K562 (cell line): ENCODE results near the gene UBFD1. TPM values are rescaled to one million over a fixed set of nuclear protein-coding genes. Genes with fewer than 3 reads are reported as not detected.
"Not testable (repeated sequence)": the region's sequence is repeated elsewhere in the genome, so short reads cannot be mapped to it uniquely, and the experiment has no call there.

ENCODE experiments used
- ATAC-seq: fragments of 200-7000 bp; cut with Tn5 transposase; 3 replicates; pipeline ENCODE4 v1.9.1; 2020; ENCODE audit warnings: moderate library complexity
- BruUV-seq: library from RNA; stranded (reverse); fragments of 400-500 nt; replicated peaks from 2 replicates; lab custom pipeline; 2021; lab: Mats Ljungman, UMichigan
- CTCF ChIA-PET: fragments of 300-600 bp; formaldehyde crosslinking; extraction: SDS; loops from one replicate; lab custom pipeline; 2021; ENCODE audit warnings: low intra/inter-chr PET ratio; lab: Yijun Ruan, JAX
- POLR2A ChIA-PET: fragments of 300-600, 350-650 bp; sonication (Branson Sonifier 250); formaldehyde crosslinking; extraction: SDS; loops from one replicate; lab custom pipeline; 2021; ENCODE audit warnings: antibody characterized with exemption, inconsistent platforms; lab: Yijun Ruan, JAX
- DNase-seq, 4 experiments: peaks; one replicate each; pipeline versions ENCODE4 v3.0.0 to v3.0.0-alpha.2; 2011 to 2018; ENCODE audit warnings: low spot score in 3 of 4, mixed read lengths in 3 of 4; ENCODE audit errors: extremely low read depth in 1 of 4
- FAIRE-seq: peaks from 2 replicates; lab custom pipeline; 2011; peaks lifted over from hg19 to GRCh38; lab: Jason Lieb, UNC
- H2AFZ ChIP-seq: 2 replicates; pipeline ENCODE4 v1.6.0; 2011; ENCODE audit warnings: low read depth, low read length, control low read depth, inconsistent platforms
- H3K27ac ChIP-seq: fragments of 200-600 bp; 3 replicates; pipeline ENCODE4 v1.8.0; 2011; ENCODE audit warnings: low read depth, mild to moderate bottlenecking, control low read depth, inconsistent platforms, low read length, moderate library complexity, mixed read lengths; ENCODE audit errors: extremely low read depth
- H3K27me3 ChIP-seq, 2 experiments: fragments of 300-600 bp in 1 of 2; 2 replicates in 1 of 2; 3 replicates in 1 of 2; pipeline versions ENCODE4 v1.6.0 to v1.8.0; 2011; ENCODE audit warnings: inconsistent platforms in 2 of 2, low read length in 2 of 2, mild to moderate bottlenecking in 1 of 2, mixed read lengths in 1 of 2, moderate library complexity in 1 of 2; ENCODE audit not compliant: control insufficient read depth in 2 of 2, insufficient read depth in 2 of 2
- H3K36me3 ChIP-seq: fragments of 300-600 bp; 3 replicates; pipeline ENCODE4 v1.8.0; 2011; ENCODE audit warnings: mild to moderate bottlenecking, low read length, inconsistent platforms; ENCODE audit not compliant: control insufficient read depth, insufficient read depth
- H3K4me1 ChIP-seq, 2 experiments: fragments of 200-600 bp in 1 of 2; replicated peaks in 1 of 2; 2 replicates in 1 of 2; 3 replicates in 1 of 2; pipeline versions ENCODE4 v1.5.1 to v1.8.0; 2011; ENCODE audit warnings: inconsistent platforms in 2 of 2, low read length in 2 of 2, mild to moderate bottlenecking in 1 of 2, mixed read lengths in 1 of 2, moderate library complexity in 1 of 2; ENCODE audit not compliant: control insufficient read depth in 2 of 2, insufficient read depth in 2 of 2
- H3K4me2 ChIP-seq: 2 replicates; pipeline ENCODE4 v1.6.1; 2011; ENCODE audit warnings: low read length, control low read depth, inconsistent platforms, mixed read lengths; ENCODE audit not compliant: insufficient read depth
- H3K4me3 ChIP-seq: fragments of 200-600 bp; sonication (generic), shearing (Covaris generic); 2 replicates; pipeline ENCODE4 v1.5.1; 2016; ENCODE audit warnings: control low read depth, inconsistent platforms
- H3K79me2 ChIP-seq: fragments of 200-600 bp; 3 replicates; pipeline ENCODE4 v1.8.0; 2011; ENCODE audit warnings: low read length, inconsistent platforms; ENCODE audit not compliant: control insufficient read depth, insufficient read depth
- H3K9ac ChIP-seq, 2 experiments: 2 replicates each; pipeline versions ENCODE4 v1.6.0 to v1.6.1; 2011; ENCODE audit warnings: low read depth in 2 of 2, low read length in 2 of 2, control low read depth in 1 of 2, inconsistent platforms in 1 of 2, mild to moderate bottlenecking in 1 of 2, mixed read lengths in 1 of 2; ENCODE audit not compliant: insufficient read depth in 1 of 2
- H3K9me1 ChIP-seq: one replicate; pipeline ENCODE4 v1.6.0; 2011; ENCODE audit warnings: inconsistent platforms, mild to moderate bottlenecking, low read length, moderate library complexity; ENCODE audit not compliant: control insufficient read depth, insufficient read depth
- H3K9me3 ChIP-seq: replicated peaks from 2 replicates; pipeline ENCODE4 v1.5.1; 2011; ENCODE audit warnings: low read depth, low read length, inconsistent platforms; ENCODE audit not compliant: control insufficient read depth, insufficient read depth
- H4K20me1 ChIP-seq: replicated peaks from 2 replicates; pipeline ENCODE4 v1.6.1; 2011; ENCODE audit warnings: low read length, inconsistent platforms, mixed read lengths; ENCODE audit not compliant: control insufficient read depth, insufficient read depth
- JUNB ChIP-seq: fragments of 450-650 bp; formaldehyde crosslinking; conservative IDR thresholded peaks from 2 replicates; pipeline ENCODE4 v1.4.0; 2020; ENCODE audit warnings: mild to moderate bottlenecking
- LEF1 ChIP-seq: fragments of 450-650 bp; IDR thresholded peaks from 2 replicates; pipeline ENCODE4 v1.6.1; 2016; ENCODE audit warnings: mild to moderate bottlenecking
- NCOA1 ChIP-seq: fragments of 450-650 bp; IDR thresholded peaks from 2 replicates; pipeline ENCODE4 v1.6.1; 2016; ENCODE audit warnings: low read depth
- NFATC3 ChIP-seq: fragments of 450-650 bp; IDR thresholded peaks from 2 replicates; pipeline ENCODE4 v1.6.1; 2017; ENCODE audit warnings: mild to moderate bottlenecking
- SNRNP70 ChIP-seq: fragments of 200-400 bp; formaldehyde crosslinking; optimal IDR thresholded peaks from 2 replicates; pipeline ENCODE3; 2017; ENCODE audit warnings: low read depth, low read length
- TEAD2 ChIP-seq: fragments of 450-650 bp; IDR thresholded peaks from 2 replicates; pipeline ENCODE4 v1.6.1; 2016; ENCODE audit warnings: missing genetic modification characterization, control low read depth, missing compliant biosample characterization
- WGBS: fragments of 100-300 bp; shearing (Covaris generic); methylation state at CpG from one replicate; pipeline ENCODE4 v1.1.6; 2016; ENCODE audit warnings: low coverage, mixed read lengths; ENCODE audit not compliant: insufficient coverage; ENCODE audit errors: missing lambda C conversion rate; 5-methylcytosine and 5-hydroxymethylcytosine counted together
- in situ Hi-C: fragments of 300-500 bp; cut with MboI; formaldehyde crosslinking; loops from 4 replicates; pipeline ENCODE4 v1.15.0; 2018; ENCODE audit warnings: inconsistent platforms, mixed read lengths
- intact Hi-C: fragments of 100-400 bp; cut with micrococcal nuclease; formaldehyde crosslinking; loops from 2 replicates; pipeline ENCODE4 v1.14.2; 2022
- polyA plus RNA-seq, 8 experiments: library from polyadenylated mRNA; depleted of rRNA in 4 of 8; stranded (reverse) in 5 of 8; unstranded in 3 of 8; fragments of >200 nt; fragmentation: Nextera tagmentation in 2 of 8; fragmentation: Illumina TruSeq in 1 of 8; extraction: Ambion mirVana in 2 of 8; extraction: Trizol in 1 of 8; gene quantifications; 2 replicates each; pipeline versions ENCODE4 v1.2.1 to v1.2.3, GENCODE V29; 2011 to 2014; ENCODE audit warnings: inconsistent platforms in 1 of 8, missing spikeins in 1 of 8
- total RNA-seq, 7 experiments: library from RNA; depleted of rRNA in 6 of 7; stranded (reverse); fragments of >200 nt in 6 of 7; fragmentation: Illumina TruSeq in 2 of 7; extraction: Trizol in 2 of 7; gene quantifications; 2 replicates each; pipeline versions ENCODE4 v1.2.1 to v1.2.3, GENCODE V29; 2011 to 2021; ENCODE audit warnings: low replicate concordance in 1 of 7

The UBFD1 gene
- total and polyA plus RNA-seq, 9 of the 15 experiments (the other 6 are each of a cell fraction or from before 2014, with no cell fraction given) = 10.7 to 66.2 (median 34.0) TPM

DNA sequence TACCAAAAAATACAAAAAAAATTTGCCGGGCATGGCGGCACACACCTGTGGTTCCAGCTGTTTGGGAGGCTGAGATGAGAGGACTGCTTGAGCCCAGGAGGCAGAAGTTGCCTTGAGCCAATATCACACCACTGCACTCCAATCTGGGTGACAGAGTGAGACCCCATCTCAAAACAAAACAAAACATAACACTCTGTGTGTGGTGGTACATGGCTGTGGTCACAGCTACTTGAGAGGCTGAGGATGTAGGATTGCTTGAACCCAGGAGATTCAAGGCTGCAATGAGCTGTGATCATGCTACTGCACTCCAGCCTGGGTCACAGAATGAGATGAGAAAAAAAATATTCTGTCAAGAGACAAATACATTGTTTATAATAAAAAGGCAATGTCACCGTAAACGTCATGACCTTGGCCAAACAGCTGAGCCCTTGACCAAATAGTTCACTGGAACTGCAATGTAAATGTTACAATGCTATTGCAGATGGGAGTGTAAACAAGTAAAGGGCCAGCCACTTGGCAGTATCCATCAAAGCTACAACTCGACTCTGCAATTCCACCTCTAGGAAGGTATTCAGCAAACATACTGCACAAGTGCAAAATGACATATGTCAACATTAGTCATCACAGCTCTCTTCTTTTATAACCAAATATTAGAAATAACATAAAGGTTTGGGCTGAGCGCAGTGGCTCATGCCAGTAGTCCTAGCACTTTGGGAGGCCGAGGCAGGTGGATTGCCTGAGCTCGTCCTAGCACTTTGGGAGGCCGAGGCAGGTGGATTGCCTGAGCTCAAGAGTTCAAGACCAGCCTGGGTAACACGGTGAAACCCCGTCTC is 17.3 kb upstream of the UBFD1 start (continued):
- TF ChIP-seq NFATC3 (no peak), NCOA1 (no peak), SNRNP70 (no peak), JUNB (CRISPR knock-in tag) (no peak), LEF1 (no peak), TEAD2 (tag) (no peak)

DNA sequence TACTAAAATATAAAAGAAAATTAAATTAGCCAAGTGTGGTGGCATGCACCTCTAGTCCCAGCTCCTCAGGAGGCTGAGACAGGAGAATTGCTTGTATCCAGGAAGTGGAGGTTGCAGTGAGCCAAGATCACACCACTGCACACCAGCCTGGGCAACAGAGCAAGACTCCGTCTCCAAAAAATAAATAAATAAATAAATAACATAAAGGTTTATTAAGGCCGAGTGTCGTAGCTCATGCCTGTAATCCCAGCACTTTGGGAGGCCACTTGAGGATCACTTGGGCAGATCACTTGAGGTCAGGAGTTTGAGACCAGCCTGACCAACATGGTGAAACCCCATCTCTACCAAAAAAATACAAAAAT is 16.7 kb upstream of the UBFD1 start:
- H3K27ac ChIP-seq, intact Hi-C loops, H3K4me3 ChIP-seq, H3K9me1 ChIP-seq, H3K4me2 ChIP-seq, FAIRE-seq, H4K20me1 ChIP-seq, H3K27me3 ChIP-seq, H3K9ac ChIP-seq, H3K4me1 ChIP-seq, CTCF ChIA-PET, H3K79me2 ChIP-seq, H2AFZ ChIP-seq, ATAC-seq, DNase-seq, in situ Hi-C loops, H3K9me3 ChIP-seq, BruUV-seq: not testable (repeated sequence)
- POLR2A ChIA-PET = interaction anchor here (1.6 kb wide), 1 partner anchor 9 kb away, joined by 15 read pairs; no protein-coding TSS in a partner anchor
- 100% methylated on average over 3 of the region's 3 CpGs for WGBS
- H3K36me3 ChIP-seq = peaks cover 78% of the 10 kb centered on the region
